A673 (cell line): Measurements from ENCODE around the gene UNKL.

Source experiments
- CTCF ChIP-seq: fragments of 300-800, 200-600 bp; sonication (generic); conservative IDR thresholded peaks from 2 replicates; pipeline ENCODE4 v1.5.1; 2017; ENCODE audit warnings: low read depth, mild to moderate bottlenecking, antibody characterized with exemption, low read length, moderate library complexity, mixed read lengths
- EZH2 ChIP-seq: fragments of 200-600 bp; sonication (generic); IDR thresholded peaks from 2 replicates; pipeline ENCODE4 v1.6.1; 2017; ENCODE audit warnings: borderline replicate concordance, low read depth, mild to moderate bottlenecking, mixed read lengths, antibody characterized with exemption, low read length; ENCODE audit not compliant: poor library complexity, severe bottlenecking

GRCh38 chr16:1433756-1434155 lies 19.3 kb upstream of the UNKL start:
- TF ChIP-seq CTCF: no peak
- TF ChIP-seq EZH2: no peak
